ENCODE data around the gene NUP210.

Gene NUP210

DNA sequence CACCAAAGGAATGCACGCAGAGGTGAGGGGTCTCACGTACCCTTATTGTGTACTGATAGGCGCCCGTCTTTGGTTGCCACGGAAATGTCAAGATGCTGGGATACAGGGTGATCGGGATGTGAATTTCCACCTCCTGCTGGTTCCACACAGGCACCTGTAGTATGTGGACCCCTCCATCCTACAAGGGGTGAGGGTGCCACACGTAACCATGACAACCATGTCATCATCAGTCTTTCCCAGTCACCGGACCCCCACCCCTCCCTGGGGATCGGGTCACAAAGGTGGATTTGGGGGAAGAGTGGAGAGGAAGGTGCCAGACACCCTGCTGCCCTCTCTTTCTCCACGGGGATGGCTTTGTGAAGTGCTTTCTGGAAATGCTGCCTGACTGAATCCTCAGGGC, 44.7 kb downstream of the NUP210 start:
- no peak for DNase-seq (ENCODE audit: low read depth, low spot score)

GRCh38 chr3:13373975-13374586, 46.0 kb downstream of the NUP210 start:
- no peak for DNase-seq (ENCODE audit: low read depth, low spot score)

DNA sequence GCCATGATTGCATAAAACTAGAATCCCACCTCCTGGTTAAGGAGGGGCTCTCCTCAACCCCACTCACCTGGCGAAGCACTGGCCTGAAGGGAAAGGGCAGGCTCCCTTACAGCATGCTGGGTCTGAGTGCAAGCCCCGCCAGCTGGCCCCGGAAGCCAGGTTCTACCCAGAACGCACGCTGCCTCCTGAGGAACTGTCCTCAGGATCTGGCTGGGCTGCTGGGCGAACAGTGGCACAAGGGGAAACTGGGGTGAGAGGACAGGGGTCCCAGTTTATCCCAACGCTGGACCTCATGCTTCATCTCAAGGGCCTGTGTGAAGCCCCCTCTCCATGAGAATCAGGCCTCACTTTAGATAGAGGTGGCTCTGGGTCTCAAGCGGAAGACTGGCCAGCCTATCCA, 47.5 kb downstream of the NUP210 start:
- no peak for DNase-seq (ENCODE audit: low read depth, low spot score)

DNA sequence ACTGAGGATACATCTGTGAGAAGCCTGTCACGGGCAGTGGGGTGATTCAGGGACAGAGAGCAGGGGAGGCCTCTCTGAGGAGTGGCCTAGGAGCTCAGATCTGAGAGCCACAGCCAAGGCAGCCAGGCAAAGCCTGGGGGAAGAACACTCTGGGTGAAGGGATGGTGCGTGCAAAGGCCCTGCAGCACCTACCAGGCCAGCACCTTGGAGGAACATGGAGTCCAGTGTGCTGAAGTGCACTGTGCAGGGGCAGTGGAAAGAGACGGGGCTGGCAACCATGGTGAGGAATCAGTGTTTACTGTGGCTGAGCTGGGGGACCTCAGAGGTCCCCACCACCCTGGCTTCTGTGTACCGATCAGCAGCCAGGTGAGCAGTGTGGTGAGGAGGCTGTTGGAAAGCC, 48.0 kb downstream of the NUP210 start:
- DNase-seq (ENCODE audit: low read depth, low spot score) = no peak

- DNase-seq (ENCODE audit: low read depth, low spot score) = no peak
Measured at GRCh38 chr3:13371100-13372075, 48.7 kb downstream of the NUP210 start.

DNA sequence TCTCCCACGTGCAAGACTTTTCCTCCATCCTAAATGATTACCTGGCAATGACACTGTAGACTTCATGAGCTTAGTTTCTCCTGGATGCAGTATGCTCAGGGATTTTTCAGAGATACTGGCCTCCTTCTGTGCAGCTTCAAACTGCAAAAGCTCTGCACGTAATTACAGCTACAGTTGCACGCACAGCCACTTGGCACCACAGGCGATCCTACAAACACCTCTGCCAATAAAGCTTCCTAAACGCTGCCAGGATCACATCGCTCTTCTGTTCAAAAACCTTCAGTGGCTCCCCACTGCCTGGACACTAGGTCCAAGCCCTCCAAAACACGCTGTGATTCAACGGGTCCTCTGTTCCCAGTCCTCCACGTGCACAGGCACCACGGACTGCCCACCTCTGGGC, 49.5 kb downstream of the NUP210 start:
- DNase-seq (ENCODE audit: low read depth, low spot score) = no peak

GRCh38 chr3:13370055-13370454, 50.1 kb downstream of the NUP210 start:
- no peak for DNase-seq (ENCODE audit: low read depth, low spot score)

DNA sequence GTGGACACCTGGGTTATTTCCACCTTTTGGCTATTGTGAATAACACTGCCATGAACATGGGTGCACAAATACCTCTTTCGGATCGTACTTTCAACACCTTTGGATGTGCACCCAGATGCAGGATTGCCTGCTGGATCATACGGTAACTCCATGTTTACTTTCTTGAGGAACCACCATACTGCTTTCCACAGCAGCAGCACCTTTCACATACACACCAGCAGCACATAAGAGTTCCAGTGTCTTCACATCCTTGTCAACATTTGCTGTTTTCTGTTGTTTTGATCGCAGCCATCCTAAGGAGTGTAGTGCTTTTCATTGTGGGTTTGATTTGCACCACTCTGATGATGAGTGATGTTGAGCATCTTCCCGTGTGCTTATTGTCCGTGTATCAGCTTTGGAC, 51.3 kb downstream of the NUP210 start:
- no peak for DNase-seq (ENCODE audit: low read depth, low spot score)

GRCh38 chr3:13367728-13368127, 52.4 kb downstream of the NUP210 start:
- DNase-seq (ENCODE audit: low read depth, low spot score) = no peak

- DNase-seq (ENCODE audit: low read depth, low spot score) = no peak
Measured at GRCh38 chr3:13365390-13366379, 54.4 kb downstream of the NUP210 start.

DNA sequence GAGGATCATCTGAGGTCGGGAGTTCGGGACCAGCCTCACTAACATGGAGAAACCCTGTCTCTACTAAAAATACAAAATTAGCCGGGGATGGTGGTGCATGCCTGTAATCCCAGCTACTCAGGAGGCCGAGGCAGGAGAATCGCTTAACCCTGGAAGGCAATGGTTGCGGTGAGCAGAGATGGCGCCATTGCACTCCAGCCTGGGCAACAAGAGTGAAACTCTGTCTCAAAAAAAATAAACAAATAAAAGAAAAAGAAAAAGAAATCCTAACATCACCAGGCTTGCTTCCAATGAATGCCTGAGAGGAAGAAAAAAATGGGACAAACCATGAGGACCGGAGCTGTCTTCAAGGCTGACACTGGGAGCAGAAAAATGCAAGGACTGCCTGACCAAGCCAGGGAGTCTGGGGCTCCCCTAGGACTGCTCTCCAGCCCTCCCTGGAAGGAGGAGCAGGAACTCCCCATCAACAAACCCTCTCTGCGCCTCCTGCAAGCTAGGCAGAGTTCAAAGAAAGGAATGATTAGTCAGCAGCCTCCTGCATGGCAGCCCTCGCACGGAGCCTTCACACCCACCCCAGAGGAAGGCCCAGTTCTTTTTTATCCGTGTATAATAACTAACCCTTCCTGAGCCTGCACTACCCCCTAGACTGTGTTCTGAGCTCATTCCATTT, 55.4 kb downstream of the NUP210 start:
- no peak for DNase-seq (ENCODE audit: low read depth, low spot score)

DNA sequence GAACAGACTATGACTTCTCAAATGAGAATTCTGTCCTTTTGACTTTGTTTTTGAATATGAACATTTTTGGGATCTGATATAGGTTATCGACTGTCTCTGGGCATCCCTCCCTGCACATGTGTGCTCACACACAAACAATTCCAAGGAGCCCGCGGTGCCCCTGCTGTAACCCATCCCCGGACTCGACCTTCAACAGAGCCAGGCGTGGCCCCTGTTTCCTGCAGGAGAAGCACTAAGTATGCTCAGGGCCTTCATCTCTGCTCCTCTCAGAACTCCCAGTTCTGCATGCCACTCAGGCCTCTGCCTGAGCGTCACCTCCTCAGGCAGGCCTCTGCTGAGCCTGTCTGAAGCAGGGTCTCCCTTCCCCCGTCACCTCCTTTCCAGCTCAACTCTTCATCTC, 57.6 kb downstream of the NUP210 start:
- no peak for DNase-seq (ENCODE audit: low read depth, low spot score)

- no peak for DNase-seq (ENCODE audit: low read depth, low spot score)
Measured at GRCh38 chr3:13359916-13360315, 60.2 kb downstream of the NUP210 start.

- no peak for DNase-seq (ENCODE audit: low read depth, low spot score)
Measured at GRCh38 chr3:13358643-13359042, 61.5 kb downstream of the NUP210 start.

DNA sequence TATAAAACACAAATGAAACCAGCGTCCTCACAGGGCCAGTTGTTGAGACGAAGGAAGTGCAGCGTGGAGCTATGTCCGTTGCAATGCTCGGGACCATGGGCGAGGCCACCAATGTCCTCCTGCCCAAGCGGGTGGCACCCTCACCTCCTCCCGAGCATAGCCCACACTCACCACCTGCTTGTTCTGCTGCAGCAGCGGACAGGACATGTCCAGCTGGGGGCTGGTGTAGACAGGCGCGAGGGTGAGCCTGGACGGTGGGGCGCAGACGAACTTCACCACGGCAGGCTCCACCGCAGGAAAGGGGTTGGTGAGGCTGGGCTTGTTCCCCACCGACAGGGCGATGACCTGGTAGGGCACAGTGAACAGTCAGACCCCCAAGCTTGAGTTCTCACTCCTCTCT, 62.1 kb downstream of the NUP210 start:
- no peak for DNase-seq (ENCODE audit: low read depth, low spot score)

GRCh38 chr3:13357074-13357473, 63.0 kb downstream of the NUP210 start:
- DNase-seq (ENCODE audit: low read depth, low spot score) = no peak

- no peak for DNase-seq (ENCODE audit: low read depth, low spot score)
Measured at GRCh38 chr3:13353936-13354542, 66.1 kb downstream of the NUP210 start.

DNA sequence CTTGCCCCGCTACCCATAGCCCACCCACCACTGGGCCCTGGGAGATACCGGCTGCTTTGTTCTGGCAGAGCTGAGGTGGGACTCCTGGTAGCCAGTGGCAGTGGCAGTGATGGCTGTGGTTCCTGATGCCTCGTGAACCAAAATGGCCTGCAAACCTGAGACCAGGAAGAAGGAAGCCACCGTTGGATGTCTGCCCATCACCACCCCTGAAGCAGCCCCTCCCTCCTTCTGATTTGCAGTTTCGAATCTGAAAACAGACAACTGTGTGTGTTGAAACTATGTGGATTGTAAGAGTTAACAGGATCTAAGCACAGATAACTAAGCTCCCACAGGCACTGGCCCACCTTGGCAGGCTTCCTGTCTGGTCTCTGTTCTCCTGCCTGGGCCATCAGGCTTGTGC, 66.6 kb downstream of the NUP210 start:
- no peak for DNase-seq (ENCODE audit: low read depth, low spot score)

DNA sequence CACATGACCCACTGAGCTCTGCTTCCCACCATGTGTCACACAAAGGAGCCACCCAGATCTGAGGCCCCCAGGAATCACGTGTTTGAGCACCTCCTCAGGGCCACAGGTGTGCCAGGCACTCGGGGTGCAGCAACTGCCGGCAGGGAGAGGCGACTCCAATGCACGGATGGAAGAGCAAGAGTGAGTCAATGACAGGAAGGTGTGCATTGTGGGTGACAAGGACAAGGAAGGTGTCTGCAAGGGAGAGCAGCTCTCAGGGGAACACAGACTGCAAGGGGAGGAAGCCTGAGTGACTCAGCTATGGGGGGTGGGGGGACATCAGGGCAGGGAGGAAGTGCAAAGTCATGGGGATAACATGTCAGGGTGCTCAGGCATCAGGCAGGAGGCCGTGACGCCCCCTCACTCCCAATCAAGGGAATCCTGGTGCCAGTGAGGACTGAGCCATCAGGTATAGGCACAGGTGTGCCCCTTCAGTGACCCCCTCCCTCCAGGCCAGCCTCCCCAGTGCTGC, 67.4 kb downstream of the NUP210 start:
- DNase-seq (ENCODE audit: low read depth, low spot score) = no peak

GRCh38 chr3:13349823-13350222, 70.3 kb downstream of the NUP210 start:
- DNase-seq (ENCODE audit: low read depth, low spot score) = no peak

All from activated CD4-positive, CD25-positive, alpha-beta regulatory T cell treated with anti-CD3 and anti-CD28 coated beads, Interleukin-2, amount 50 U/mL, for 16 hours (primary cell).